ENCODE data around the gene DDX6. TPM values are rescaled to one million over a fixed set of nuclear protein-coding genes. Genes with fewer than 3 reads are reported as not detected.

DDX6 gene
- polyA plus RNA-seq, 1 experiment = 81.8 TPM

DNA sequence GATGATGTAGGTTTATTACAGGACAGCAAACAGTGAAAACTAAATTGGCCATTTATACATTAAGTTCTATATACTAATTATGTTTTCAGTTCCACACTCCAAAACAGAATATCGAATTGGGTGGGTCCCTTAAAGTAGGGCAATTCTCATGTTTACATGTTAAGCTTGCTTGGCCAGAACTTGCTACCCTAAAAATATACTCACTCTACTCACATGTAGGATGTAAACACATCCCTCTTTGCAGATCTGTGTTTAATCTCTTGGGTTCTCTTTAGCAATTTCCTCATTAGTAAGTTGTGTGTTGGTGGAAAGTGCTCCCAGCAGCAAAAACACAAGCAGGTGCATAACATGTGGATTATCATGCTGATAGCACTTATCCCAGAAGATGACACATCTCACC lies 22.6 kb upstream of the DDX6 start:
- no peak for DNase-seq (ENCODE audit: low read depth, low spot score)
- Histone ChIP-seq H3K27ac (ENCODE audit: low read depth, low read length) (no peak overlapping the region), H3K4me3 (ENCODE audit: low read depth, low read length) (no peak overlapping the region), H3K27me3 (ENCODE audit: control insufficient read depth, insufficient read depth, low read length) (peaks cover 13% of the 10 kb centered on the region), H3K9me3 (ENCODE audit: control insufficient read depth, insufficient read depth, low read length) (no peaks in the 10 kb centered on the region)
- CTCF ChIA-PET = no interaction called here
- POLR2A ChIA-PET = interaction anchor here (0.6 kb wide), 1 partner anchor 56 kb away, joined by 3 read pairs; no protein-coding TSS in a partner anchor
- TF ChIP-seq, protein P1, sequence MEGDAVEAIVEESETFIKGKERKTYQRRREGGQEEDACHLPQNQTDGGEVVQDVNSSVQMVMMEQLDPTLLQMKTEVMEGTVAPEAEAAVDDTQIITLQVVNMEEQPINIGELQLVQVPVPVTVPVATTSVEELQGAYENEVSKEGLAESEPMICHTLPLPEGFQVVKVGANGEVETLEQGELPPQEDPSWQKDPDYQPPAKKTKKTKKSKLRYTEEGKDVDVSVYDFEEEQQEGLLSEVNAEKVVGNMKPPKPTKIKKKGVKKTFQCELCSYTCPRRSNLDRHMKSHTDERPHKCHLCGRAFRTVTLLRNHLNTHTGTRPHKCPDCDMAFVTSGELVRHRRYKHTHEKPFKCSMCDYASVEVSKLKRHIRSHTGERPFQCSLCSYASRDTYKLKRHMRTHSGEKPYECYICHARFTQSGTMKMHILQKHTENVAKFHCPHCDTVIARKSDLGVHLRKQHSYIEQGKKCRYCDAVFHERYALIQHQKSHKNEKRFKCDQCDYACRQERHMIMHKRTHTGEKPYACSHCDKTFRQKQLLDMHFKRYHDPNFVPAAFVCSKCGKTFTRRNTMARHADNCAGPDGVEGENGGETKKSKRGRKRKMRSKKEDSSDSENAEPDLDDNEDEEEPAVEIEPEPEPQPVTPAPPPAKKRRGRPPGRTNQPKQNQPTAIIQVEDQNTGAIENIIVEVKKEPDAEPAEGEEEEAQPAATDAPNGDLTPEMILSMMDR (IDR thresholded peaks at IDR 0.05; ENCODE audit: low read depth, low read length) = no peak

DNA sequence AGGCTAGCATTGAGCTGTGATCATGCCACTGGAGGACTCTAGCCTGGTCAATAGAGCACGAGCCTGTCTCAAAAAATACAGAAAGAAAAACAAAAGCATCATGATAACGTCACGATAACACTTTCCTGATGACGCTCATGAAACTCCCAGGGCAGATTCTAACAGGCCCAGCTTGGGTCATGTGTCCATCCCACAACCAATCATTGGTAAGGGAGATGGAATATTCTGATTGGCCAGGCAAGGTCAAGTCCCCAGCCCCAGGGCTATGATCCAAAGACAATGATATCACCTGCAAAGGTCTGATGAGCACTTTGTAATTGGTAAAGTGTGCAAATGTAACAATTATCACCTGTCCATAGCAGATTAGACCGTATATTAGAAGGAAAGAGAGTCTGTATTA lies 21.5 kb upstream of the DDX6 start:
- H3K4me3 ChIP-seq (ENCODE audit: low read depth, low read length) = no peak overlapping the region
- DNase-seq (ENCODE audit: low read depth, low spot score) = no peak
- H3K27ac ChIP-seq (ENCODE audit: low read depth, low read length) = no peak overlapping the region
- peaks cover 13% of the 10 kb centered on the region for H3K27me3 ChIP-seq (ENCODE audit: control insufficient read depth, insufficient read depth, low read length)
- CTCF ChIA-PET = no interaction called here
- POLR2A ChIA-PET = no interaction called here
- TF ChIP-seq, protein P1 (IDR thresholded peaks at IDR 0.05; ENCODE audit: low read depth, low read length) = no peak
- no peaks in the 10 kb centered on the region for H3K9me3 ChIP-seq (ENCODE audit: control insufficient read depth, insufficient read depth, low read length)

DNA sequence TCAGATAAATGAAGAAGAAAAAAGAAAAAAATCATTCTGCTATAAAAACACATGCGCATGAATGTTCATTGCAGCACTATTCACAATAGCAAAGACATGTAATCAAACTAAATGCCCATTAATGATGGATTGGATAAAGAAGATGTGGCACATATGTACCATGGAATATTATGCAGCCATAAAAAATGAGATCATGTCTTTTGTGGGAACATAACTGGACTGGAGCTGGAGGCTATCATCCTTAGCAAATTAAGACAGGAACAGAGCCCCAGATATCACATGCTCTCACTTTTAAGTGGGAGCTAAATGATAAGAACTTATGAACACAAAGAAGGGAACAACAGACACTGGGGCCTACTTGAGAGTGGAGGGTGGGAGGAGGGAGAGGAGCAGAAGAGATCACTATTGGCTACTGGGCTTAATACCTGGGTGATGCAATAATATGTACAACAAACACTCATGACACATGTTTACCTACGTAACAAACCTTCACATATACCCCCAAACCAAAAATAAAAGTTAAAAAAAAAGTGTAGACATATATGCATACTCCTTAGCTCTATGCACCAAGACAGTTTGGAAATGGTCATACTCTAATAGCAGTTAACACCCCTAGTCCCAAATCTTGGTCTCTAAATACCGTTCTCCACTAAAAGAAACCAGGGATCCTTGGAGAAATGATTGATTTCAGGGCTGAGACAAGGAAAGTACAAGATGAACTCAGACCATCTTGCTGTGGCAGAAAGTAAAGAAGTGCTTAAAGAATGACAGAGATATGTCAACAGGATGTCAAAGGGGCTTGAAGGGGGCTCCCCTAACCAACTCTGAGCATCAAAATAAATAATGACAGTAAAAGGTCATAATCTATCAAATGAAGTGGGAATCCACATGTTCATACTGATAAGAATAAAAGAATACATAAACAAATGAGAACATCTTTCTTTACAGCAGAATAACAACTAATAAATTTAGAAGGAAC lies 17.1 kb upstream of the DDX6 start:
- DNase-seq (ENCODE audit: low read depth, low spot score) = no peak
- peaks cover 25% of the 10 kb centered on the region for H3K27me3 ChIP-seq (ENCODE audit: control insufficient read depth, insufficient read depth, low read length)
- no peak overlapping the region for H3K27ac ChIP-seq (ENCODE audit: low read depth, low read length)
- TF ChIP-seq, protein P1 (IDR thresholded peaks at IDR 0.05; ENCODE audit: low read depth, low read length) = no peak
- H3K4me3 ChIP-seq (ENCODE audit: low read depth, low read length) = no peak overlapping the region
- H3K9me3 ChIP-seq (ENCODE audit: control insufficient read depth, insufficient read depth, low read length) = no peaks in the 10 kb centered on the region
- ChIA-PET CTCF (no interaction called here), POLR2A (no interaction called here)

DNA sequence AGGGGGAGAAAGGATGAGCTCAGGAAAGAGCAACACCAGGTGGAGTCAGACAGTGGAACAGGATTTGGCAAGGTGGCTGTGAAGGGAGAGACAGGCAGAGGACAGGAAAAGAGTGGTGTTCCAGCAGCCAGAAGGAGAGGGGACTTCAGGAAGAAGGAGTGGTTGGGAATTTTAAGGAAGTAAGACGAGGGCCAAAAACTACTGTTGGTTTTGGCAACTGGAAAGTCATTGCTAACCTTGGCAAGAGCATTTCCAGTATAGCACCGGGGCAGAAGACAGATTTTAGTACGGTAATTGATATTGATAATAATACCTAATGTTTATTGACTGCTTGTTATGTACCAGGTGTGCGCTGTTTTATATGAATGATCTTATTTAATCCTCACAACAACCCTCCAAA lies 15.4 kb upstream of the DDX6 start:
- TF ChIP-seq, protein P1 (IDR thresholded peaks at IDR 0.05; ENCODE audit: low read depth, low read length) = no peak
- DNase-seq (ENCODE audit: low read depth, low spot score) = no peak
- H3K27me3 ChIP-seq (ENCODE audit: control insufficient read depth, insufficient read depth, low read length) = peaks cover 23% of the 10 kb centered on the region
- H3K9me3 ChIP-seq (ENCODE audit: control insufficient read depth, insufficient read depth, low read length) = no peaks in the 10 kb centered on the region
- H3K27ac ChIP-seq (ENCODE audit: low read depth, low read length) = no peak overlapping the region
- POLR2A ChIA-PET = no interaction called here
- CTCF ChIA-PET = no interaction called here
- H3K4me3 ChIP-seq (ENCODE audit: low read depth, low read length) = no peak overlapping the region

DNA sequence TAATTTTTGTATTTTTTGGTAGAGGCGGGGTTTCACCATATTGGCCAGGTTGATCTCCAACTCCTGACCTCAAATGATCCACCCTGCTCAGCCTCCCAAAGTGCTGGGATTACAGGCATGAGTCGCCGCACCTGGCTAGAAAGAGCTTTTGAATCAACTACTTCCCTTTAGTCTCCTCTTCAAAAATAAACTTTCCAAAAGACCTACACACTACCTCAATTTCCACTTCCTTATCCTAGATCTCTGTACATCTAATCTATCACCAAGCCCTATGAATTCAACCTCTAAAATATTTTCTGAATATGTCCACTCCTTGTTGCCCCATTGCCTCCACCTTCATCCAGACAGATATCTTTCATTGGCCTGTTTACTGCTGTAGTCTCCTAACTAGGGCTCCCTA lies 13.1 kb upstream of the DDX6 start:
- H3K9me3 ChIP-seq (ENCODE audit: control insufficient read depth, insufficient read depth, low read length) = no peaks in the 10 kb centered on the region
- POLR2A ChIA-PET = no interaction called here
- H3K27ac ChIP-seq (ENCODE audit: low read depth, low read length) = no peak overlapping the region
- TF ChIP-seq, protein P1 (IDR thresholded peaks at IDR 0.05; ENCODE audit: low read depth, low read length) = no peak
- H3K27me3 ChIP-seq (ENCODE audit: control insufficient read depth, insufficient read depth, low read length) = peaks cover 12% of the 10 kb centered on the region
- H3K4me3 ChIP-seq (ENCODE audit: low read depth, low read length) = no peak overlapping the region
- DNase-seq (ENCODE audit: low read depth, low spot score) = no peak
- CTCF ChIA-PET = no interaction called here
